Thymus (tissue), 11 donors: ENCODE measurements around the gene CD99. TPM values are rescaled to one million over a fixed set of nuclear protein-coding genes. Genes with fewer than 3 reads are reported as not detected.

Experiments
- DNase-seq, 9 donors: peaks; one replicate each; pipeline ENCODE4 v3.0.0-alpha.2; 2013; ENCODE audit warnings: low spot score in 9 of 9, low read depth in 6 of 9, missing footprints in 1 of 9
- H3K27ac ChIP-seq, 2 donors: one replicate each; pipeline ENCODE4 v1.5.1; 2013; ENCODE audit warnings: control low read depth in 1 of 2, low read depth in 1 of 2, low read length in 1 of 2, mild to moderate bottlenecking in 1 of 2, moderate library complexity in 1 of 2
- H3K27me3 ChIP-seq, 2 donors: one replicate each; pipeline ENCODE4 v1.5.1; 2013; ENCODE audit warnings: low read length in 1 of 2; ENCODE audit not compliant: control insufficient read depth in 2 of 2, insufficient read depth in 1 of 2
- H3K36me3 ChIP-seq, 2 donors: one replicate each; pipeline ENCODE4 v1.5.1; 2013; ENCODE audit warnings: low read length in 1 of 2, mild to moderate bottlenecking in 1 of 2, moderate library complexity in 1 of 2; ENCODE audit not compliant: control insufficient read depth in 2 of 2, insufficient read depth in 2 of 2
- H3K4me1 ChIP-seq, 2 donors: one replicate each; pipeline ENCODE4 v1.5.1; 2013; ENCODE audit warnings: low read length in 2 of 2; ENCODE audit not compliant: control insufficient read depth in 2 of 2, insufficient read depth in 2 of 2
- H3K4me3 ChIP-seq, 2 donors: one replicate each; pipeline ENCODE4 v1.5.1; 2013; ENCODE audit warnings: low read length in 2 of 2, control low read depth in 1 of 2, mild to moderate bottlenecking in 1 of 2
- H3K9me3 ChIP-seq, 2 donors: one replicate each; pipeline ENCODE4 v1.5.1; 2013; ENCODE audit warnings: low read length in 1 of 2, mild to moderate bottlenecking in 1 of 2; ENCODE audit not compliant: control insufficient read depth in 2 of 2, insufficient read depth in 1 of 2
- WGBS: extraction: QIAGEN DNeasy Blood & Tissue Kit; methylation state at CpG from one replicate; pipeline ENCODE4 v1.1.7; 2013; 5-methylcytosine and 5-hydroxymethylcytosine counted together
- polyA plus RNA-seq: library from polyadenylated mRNA; stranded (reverse); fragments of 200-250 nt; gene quantifications from one replicate; pipeline ENCODE4 v1.2.3, GENCODE V29; 2013
- total RNA-seq: library from RNA; stranded (reverse); fragments of 120-200 nt; gene quantifications from one replicate; pipeline ENCODE4 v1.2.4, GENCODE V29; 2013
- donor health status: healthy.

Gene CD99
- total and polyA plus RNA-seq, 2 donors = 527 to 547 TPM

DNA sequence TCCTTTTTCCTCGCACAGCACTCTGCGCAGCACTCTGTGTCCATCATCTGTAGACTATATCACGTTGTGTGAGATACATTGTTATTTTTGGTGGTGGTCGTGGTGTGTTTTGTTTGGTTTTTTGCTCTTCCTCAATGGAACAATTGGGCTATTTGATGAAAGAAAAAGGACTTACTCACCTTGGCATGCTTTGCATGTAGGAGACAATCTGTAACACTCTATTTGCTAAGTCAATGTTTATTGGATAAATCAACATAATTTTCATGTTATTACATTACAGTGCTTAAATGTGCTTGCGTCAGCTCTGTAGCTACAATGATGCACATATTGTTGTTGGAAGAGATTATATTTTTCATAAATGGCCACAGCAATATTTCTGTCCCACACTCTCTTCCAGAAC is 12.5 kb upstream of the CD99 start:
- no peak for DNase-seq
- Histone ChIP-seq H3K27me3 (no peaks in the 10 kb centered on the region), H3K4me1 (peaks cover 7 to 12% of the 10 kb centered on the region in 2 donors), H3K4me3 (no peak overlapping the region), H3K36me3 (no peaks in the 10 kb centered on the region), H3K9me3 (no peaks in the 10 kb centered on the region), H3K27ac (no peak overlapping the region)
- WGBS = 77% methylated on average over 5 of the region's 5 CpGs

GRCh38 chrX:2679534-2680485 is 11.3 kb upstream of the CD99 start:
- H3K27me3 ChIP-seq = no peaks in the 10 kb centered on the region
- no peaks in the 10 kb centered on the region for H3K9me3 ChIP-seq
- H3K4me3 ChIP-seq = no peak overlapping the region
- H3K27ac ChIP-seq = no peak overlapping the region
- H3K4me1 ChIP-seq = peaks cover 7 to 12% of the 10 kb centered on the region in 2 donors
- H3K36me3 ChIP-seq = no peaks in the 10 kb centered on the region
- 88% methylated on average over 9 of the region's 9 CpGs for WGBS
- no peak for DNase-seq

GRCh38 chrX:2680486-2681348 is 10.4 kb upstream of the CD99 start:
- WGBS = 83% methylated on average over 6 of the region's 6 CpGs
- Histone ChIP-seq H3K27me3 (no peaks in the 10 kb centered on the region), H3K9me3 (no peaks in the 10 kb centered on the region), H3K27ac (no peak overlapping the region), H3K4me3 (no peak overlapping the region), H3K36me3 (no peaks in the 10 kb centered on the region), H3K4me1 (peaks cover 6 to 12% of the 10 kb centered on the region in 2 donors)
- no peak for DNase-seq

DNA sequence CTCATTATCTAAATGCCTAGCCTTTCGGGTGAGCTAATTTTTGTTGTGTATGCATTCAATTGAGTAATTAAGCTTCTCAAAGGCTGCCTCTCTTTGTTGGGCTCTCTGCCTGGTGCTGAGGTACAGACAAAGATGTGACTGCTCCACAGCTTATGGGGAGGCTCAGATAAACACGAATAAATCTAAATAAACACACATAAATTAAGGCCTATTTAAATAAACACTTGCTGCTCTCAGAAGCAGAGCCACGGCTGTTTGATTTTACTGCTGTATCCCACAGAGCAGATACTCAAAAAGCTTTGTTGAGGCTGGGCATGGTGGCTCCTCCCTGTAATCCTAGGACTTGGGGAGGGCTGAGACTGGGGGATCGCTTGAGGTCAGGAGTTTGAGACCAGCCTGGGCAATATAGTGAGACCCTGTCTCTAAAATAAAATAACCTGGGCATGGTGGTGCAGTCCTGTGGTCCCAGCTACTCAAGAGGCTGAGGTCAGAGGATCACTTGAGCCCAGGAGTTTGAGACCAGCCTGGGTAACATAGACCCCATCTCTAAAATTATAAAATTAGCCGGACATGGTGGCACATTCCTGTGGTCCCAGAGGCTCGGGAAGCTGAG is 8.4 kb upstream of the CD99 start:
- Histone ChIP-seq H3K9me3 (no peaks in the 10 kb centered on the region), H3K36me3 (no peaks in the 10 kb centered on the region), H3K4me3 (no peak overlapping the region), H3K27ac (no peak overlapping the region), H3K27me3 (no peaks in the 10 kb centered on the region), H3K4me1 (peaks cover 2% of the 10 kb centered on the region in 2 donors)
- 92% methylated on average over 6 of the region's 6 CpGs for WGBS
- no peak for DNase-seq

- DNase-seq = no peak
- 98% methylated on average over 1 of the region's 1 CpG for WGBS
- Histone ChIP-seq H3K27me3 (no peaks in the 10 kb centered on the region), H3K36me3 (no peaks in the 10 kb centered on the region), H3K4me1 (no peaks in the 10 kb centered on the region), H3K9me3 (no peaks in the 10 kb centered on the region), H3K27ac (no peak overlapping the region), H3K4me3 (no peak overlapping the region)
Observed at GRCh38 chrX:2684256-2684655, 6.8 kb upstream of the CD99 start.

DNA sequence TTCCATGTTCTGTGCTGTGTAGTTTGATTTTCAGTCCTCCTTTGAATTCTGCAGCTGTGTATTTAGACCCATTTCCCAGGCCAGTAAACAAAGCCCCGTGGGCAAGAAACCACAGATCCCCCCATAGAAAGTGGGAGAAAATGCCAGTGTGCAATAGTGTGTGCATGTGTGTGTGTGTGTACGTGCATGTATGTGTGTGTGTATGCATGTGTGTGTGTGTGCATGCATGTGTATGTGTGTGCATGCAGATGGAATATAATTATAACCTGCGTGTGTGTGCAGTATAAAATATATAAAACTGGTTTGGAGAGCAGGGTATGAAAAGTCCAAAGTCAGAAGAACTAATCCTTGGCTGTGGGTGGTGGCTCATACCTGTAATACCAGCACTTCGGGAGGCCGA is 5.2 kb upstream of the CD99 start:
- no peak overlapping the region for H3K27ac ChIP-seq
- H3K4me1 ChIP-seq = peaks cover 0 to 8% of the 10 kb centered on the region in 2 donors
- H3K4me3 ChIP-seq = no peak overlapping the region
- no peaks in the 10 kb centered on the region for H3K36me3 ChIP-seq
- peaks cover 0 to 2% of the 10 kb centered on the region in 2 donors for H3K27me3 ChIP-seq
- DNase-seq = no peak
- 97% methylated on average over 5 of the region's 5 CpGs for WGBS
- H3K9me3 ChIP-seq = no peaks in the 10 kb centered on the region

- Histone ChIP-seq H3K4me1 (peaks cover 0 to 22% of the 10 kb centered on the region in 2 donors), H3K27me3 (peaks cover 0 to 2% of the 10 kb centered on the region in 2 donors), H3K36me3 (peaks cover 5 to 13% of the 10 kb centered on the region in 2 donors), H3K9me3 (no peaks in the 10 kb centered on the region), H3K4me3 (peak overlapping the region in 1 of 2 donors; percentile 99), H3K27ac (peak overlapping the region in 1 of 2 donors; percentile 74)
- WGBS = 86% methylated on average over 37 of the region's 37 CpGs
- peak in 1 of 9 donors; percentile 41 for DNase-seq
Observed at GRCh38 chrX:2689773-2690666, 1.1 kb upstream of the CD99 start.

DNA sequence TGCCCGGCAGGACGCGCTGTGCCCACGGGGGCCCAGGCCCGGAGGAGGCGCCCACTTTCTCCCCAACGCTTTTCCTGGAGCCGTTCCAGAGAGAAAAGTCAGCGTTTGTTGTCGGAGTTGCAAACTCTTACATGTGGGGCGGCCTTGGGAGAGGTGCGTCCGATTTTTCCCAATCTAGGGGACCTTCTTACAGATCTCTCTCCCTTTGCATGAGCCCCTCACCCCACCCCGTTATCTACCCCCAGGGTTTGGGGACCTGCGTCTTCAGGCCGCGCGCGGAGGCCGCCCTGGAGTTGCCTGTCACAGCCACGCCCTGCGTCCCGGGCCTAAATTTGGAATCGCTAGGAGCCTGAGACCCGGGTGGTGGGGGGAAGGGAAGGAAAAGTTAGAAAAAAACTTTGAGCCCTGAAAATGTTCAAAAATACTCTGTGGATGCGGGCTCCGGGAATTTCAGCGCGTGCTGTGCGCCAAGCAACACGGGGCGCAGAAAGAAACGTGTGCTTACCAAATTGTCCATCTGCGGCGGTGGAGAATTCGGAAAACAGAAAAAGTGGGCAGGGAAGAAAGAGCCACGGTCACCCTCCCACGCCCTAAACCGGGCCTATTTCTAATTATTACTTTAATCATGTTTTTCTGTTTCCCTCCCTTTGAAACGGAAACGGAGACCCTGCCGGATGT is 587 bp downstream of the CD99 start:
- Histone ChIP-seq H3K27ac (peak overlapping the region; percentile 90 to 95), H3K4me3 (peak overlapping the region; percentile 97 to 99), H3K36me3 (peaks cover 5 to 19% of the 10 kb centered on the region in 2 donors), H3K9me3 (no peaks in the 10 kb centered on the region), H3K4me1 (peaks cover 3 to 38% of the 10 kb centered on the region in 2 donors), H3K27me3 (peaks cover 0 to 2% of the 10 kb centered on the region in 2 donors)
- DNase-seq = no peak
- WGBS = under 1% methylated on average over 42 of the region's 42 CpGs
